HG02973 (cell line): ENCODE measurements around the gene SPNS1.

Source experiments
- ATAC-seq: cut with Tn5 transposase; IDR thresholded peaks from one replicate; pipeline ENCODE4 v1.9.1; 2021; ENCODE audit warnings: moderate library complexity; ENCODE audit not compliant: unreplicated experiment

The SPNS1 gene

GRCh38 chr16:29025218-29025617, 50.6 kb downstream of the SPNS1 start:
- no peak for ATAC-seq

DNA sequence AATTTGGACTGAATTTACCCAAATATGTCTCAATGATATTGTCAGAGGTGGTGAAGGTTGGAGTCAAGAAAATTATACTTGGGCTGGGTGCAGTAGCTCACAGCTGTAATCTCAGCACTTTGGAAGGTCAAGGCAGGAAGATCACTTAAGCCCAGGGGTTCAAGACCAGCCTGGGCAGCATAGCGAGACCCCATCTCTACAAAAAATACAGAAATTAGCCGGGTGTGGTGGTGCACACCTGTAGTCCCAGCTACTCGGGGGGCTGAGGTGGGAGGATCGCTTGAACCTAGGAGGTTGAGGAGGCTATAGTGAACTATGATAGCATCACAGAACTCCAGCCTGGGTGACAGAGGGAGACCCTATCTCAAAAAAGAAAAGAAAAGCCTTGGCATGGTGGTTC, 51.2 kb downstream of the SPNS1 start:
- no peak for ATAC-seq

DNA sequence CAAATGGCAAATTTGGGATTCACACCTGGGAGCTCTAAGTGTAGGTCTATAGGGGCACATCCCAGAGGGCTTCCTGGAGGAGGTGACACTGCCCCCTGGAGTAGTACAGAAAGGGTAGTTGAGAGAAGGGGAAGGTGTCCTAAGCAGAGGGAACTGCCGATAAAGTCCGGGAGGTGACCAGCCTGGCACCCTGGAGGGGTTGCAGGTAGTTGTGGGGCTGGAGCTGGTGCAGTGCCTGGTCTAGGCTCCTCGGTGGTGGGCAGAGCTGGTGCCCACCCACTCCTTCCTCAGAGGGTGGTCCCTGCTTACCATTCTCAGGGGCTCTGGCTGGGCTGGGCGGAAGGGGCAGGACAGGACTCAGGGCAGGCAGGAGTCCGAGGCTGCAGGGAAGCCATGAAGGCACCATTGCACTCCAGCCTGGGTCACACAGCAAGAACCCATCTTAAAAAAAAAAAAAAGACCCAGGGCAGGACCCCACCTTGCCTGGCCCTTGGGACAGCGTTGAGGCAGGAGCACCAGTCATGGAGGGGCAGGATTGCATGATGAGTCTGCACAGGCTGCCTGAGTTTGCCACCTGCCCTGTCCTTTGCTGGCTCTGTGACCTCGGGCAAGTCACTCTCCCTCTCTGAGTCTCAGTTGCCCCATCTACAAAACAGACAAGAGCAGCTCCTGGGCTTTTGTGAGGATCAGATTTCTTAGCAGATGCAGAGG, 54.0 kb downstream of the SPNS1 start:
- no peak for ATAC-seq

DNA sequence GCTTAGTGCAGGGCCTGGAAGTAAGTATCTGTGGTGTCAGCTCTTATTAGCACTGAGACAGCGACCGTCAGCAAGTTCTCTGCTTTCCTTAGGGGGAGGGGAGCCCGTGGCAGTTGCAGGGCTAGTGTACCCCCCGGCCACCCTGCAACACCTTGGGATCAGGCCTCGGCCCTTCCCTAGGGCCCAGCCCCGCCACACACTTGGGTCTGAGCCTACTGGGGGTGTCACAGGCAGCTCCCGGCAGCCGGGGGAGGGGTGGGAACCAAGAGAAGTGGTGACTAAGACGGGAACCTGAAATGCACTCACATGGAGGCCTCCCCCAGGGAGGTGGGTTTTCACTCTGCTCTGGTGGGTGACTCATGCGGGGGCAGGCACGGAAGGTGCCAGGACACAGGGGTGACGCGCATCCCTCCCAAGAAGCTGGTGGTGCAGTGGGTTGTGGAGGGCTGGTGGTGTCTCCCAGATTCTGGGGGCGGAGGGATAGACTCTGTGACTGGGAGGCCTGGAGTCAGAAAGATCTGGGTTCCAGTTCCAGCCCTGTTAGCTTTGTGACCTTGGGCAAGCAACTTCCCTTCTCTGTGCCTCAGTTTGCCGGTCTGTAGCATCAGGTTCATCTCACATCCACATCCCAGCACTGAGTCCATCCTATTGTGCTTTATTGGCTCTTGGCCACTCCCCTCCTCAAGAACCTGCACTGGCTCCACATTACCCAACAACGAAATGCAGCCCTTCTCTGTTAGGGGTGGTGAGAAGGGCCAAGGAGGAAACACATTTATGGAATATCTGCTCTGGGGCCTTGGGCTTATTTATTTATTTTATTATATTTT, 54.8 kb downstream of the SPNS1 start:
- no peak for ATAC-seq

DNA sequence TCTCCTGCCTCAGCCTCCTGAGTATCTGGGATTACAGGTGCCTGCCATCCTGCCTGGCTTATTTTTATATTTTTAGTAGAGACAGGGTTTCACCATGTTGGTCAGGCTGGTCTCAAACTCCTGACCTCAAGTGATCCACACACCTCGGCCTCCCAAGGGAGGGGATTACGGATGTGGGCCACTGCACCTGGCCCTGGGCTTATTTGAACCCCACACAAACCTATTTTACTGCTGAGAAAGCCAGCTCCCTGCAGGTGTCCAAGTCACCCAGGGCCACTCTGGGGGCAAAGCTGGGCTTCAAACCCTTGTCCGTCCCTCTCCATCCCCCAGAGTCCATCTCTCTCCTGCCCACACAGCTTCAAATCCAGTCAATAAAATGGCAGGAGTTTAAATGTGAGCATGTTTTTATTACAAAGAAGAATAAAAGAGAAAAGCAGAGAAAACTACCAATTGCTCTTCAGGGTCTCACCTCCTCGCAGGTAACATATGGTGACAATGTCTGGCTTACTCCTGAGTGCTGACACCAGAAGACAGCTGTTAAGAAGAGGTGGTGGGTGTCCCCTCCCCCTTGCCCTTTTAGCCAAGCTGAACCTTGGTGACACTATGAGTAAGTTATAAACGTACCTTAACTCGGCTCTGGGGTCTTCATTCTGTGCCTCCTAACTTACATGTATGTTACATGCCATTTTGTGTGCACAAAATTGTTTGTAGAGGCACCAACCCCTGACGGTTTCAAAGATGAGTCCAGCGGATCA, 55.7 kb downstream of the SPNS1 start:
- no peak for ATAC-seq
